PFSK-1 (cell line): ENCODE measurements around the gene TCF7L1.

Source experiments
- FOXP2 ChIP-seq: optimal IDR thresholded peaks from 2 replicates; pipeline ENCODE3; 2011; ENCODE audit warnings: borderline replicate concordance, control low read depth, inconsistent platforms; ENCODE audit not compliant: insufficient read depth; ENCODE audit errors: extremely low read length, extremely low read depth
- POLR2AphosphoS5 ChIP-seq: IDR thresholded peaks from 2 replicates; pipeline ENCODE4 v1.6.1; 2012; ENCODE audit warnings: low read depth, mild to moderate bottlenecking, control low read depth, low read length, moderate library complexity
- SIN3A ChIP-seq: IDR thresholded peaks from 2 replicates; pipeline ENCODE4 v1.6.1; 2012; ENCODE audit warnings: mild to moderate bottlenecking, low read length, moderate library complexity, borderline replicate concordance; ENCODE audit not compliant: insufficient read depth
- TAF1 ChIP-seq: IDR thresholded peaks from 2 replicates; pipeline ENCODE4 v1.6.1; 2012; ENCODE audit warnings: low read length, control low read depth, borderline replicate concordance; ENCODE audit not compliant: insufficient read depth
- TF ChIP-seq, protein P1 (sequence below), 2 experiments: IDR thresholded peaks; 2 replicates each; pipeline versions ENCODE4 v1.6.1 to v1.8.0; 2011 to 2012; ENCODE audit warnings: low read depth in 2 of 2, low read length in 2 of 2, control low read depth in 1 of 2, inconsistent platforms in 1 of 2, mild to moderate bottlenecking in 1 of 2, moderate library complexity in 1 of 2; ENCODE audit not compliant: insufficient read depth in 1 of 2

TCF7L1 gene

DNA sequence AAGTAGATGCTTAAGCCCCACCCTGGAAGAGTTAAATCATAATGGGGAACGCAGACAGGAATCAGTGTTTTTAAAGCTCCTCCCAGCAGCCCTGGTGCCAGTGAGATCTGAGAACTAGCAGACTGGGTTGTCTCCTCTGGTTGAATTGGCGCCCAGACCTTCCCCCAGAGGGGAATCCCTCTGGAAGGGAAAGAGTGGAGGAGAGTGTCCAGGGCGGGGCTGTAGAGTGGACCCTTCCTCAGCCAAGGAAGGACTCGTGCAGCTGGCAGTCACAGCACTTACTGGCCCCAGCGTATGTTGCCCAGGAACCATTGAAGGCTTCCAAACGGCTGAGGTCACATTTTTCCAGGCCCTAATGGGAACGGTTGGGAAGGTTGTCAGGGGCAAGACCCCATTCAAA lies 132.1 kb downstream of the TCF7L1 start:
- TF ChIP-seq, protein P1, sequence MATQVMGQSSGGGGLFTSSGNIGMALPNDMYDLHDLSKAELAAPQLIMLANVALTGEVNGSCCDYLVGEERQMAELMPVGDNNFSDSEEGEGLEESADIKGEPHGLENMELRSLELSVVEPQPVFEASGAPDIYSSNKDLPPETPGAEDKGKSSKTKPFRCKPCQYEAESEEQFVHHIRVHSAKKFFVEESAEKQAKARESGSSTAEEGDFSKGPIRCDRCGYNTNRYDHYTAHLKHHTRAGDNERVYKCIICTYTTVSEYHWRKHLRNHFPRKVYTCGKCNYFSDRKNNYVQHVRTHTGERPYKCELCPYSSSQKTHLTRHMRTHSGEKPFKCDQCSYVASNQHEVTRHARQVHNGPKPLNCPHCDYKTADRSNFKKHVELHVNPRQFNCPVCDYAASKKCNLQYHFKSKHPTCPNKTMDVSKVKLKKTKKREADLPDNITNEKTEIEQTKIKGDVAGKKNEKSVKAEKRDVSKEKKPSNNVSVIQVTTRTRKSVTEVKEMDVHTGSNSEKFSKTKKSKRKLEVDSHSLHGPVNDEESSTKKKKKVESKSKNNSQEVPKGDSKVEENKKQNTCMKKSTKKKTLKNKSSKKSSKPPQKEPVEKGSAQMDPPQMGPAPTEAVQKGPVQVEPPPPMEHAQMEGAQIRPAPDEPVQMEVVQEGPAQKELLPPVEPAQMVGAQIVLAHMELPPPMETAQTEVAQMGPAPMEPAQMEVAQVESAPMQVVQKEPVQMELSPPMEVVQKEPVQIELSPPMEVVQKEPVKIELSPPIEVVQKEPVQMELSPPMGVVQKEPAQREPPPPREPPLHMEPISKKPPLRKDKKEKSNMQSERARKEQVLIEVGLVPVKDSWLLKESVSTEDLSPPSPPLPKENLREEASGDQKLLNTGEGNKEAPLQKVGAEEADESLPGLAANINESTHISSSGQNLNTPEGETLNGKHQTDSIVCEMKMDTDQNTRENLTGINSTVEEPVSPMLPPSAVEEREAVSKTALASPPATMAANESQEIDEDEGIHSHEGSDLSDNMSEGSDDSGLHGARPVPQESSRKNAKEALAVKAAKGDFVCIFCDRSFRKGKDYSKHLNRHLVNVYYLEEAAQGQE (IDR thresholded peaks at IDR 0.05; ENCODE audit: insufficient read depth in 1 of 2, low read depth in 2 of 2, low read length in 2 of 2) = no peak
- TF ChIP-seq TAF1 = no peak
- TF ChIP-seq POLR2AphosphoS5 = no peak
- no peak for TF ChIP-seq FOXP2
- TF ChIP-seq SIN3A = no peak

DNA sequence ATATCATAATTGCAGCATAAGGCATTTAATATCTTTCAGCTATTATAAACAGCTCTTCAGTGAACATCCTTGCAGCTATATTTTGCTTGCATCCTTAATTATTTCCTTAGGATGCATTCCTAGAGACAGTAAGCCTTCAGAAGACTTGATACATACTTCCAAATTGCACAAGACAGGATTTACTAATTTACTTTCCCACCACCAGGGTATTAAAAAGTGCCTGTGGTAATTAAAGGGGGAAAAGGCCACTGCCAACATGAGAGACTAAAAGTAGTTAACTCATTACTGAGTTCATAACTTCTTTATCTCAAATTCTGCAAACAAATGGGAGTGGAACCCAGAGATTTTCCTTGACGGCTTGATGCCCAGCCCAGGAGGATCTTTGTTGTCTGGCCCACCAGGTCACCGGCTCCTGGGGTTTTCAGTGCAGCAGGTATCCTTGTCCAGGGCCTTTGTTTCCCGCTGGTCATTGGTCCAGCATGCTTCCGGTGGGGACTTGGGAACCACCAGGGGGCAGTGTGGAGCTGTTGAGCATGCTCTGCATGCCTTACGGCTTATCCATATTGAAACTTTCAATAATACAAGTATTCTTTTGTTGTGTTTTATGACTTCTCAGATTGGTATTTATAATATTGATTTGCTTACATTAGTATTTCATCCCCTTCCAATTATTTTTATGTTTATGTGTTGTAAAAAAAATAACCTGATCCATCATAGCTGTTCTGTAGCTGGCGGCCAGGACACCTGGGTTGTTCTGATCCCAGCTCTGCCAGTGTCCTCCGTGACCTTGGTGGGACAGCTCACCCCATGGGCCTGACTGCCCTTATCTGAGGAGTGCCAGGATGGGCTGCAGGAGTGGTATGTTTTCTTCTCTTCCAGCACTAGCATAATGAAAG lies 133.2 kb downstream of the TCF7L1 start:
- TF ChIP-seq POLR2AphosphoS5 (no peak), FOXP2 (no peak), TAF1 (no peak), SIN3A (no peak)
- TF ChIP-seq, protein P1 (IDR thresholded peaks at IDR 0.05; ENCODE audit: insufficient read depth in 1 of 2, low read depth in 2 of 2, low read length in 2 of 2) = no peak

DNA sequence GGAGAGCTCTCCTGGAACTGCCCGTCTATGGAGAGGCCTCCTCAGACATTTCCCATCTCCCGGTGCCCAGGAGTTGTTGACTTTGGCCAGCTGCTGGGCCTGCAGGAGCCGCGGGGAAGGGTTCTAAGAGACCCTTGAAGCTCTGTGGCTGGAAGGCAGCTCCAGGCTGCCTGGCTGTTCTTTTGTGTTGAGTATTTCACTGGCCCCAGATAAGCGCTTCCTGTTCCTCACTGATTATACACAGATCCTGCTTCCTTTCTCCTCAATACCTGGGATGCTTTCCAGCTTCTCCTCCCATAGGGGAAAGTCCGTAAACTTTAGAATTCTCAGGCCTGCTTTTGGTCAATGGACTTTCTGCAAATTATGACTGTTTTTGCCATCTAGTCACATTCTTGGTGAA lies 136.8 kb downstream of the TCF7L1 start:
- TF ChIP-seq TAF1 (no peak), POLR2AphosphoS5 (no peak), SIN3A (no peak), FOXP2 (no peak)
- TF ChIP-seq, protein P1 (IDR thresholded peaks at IDR 0.05; ENCODE audit: insufficient read depth in 1 of 2, low read depth in 2 of 2, low read length in 2 of 2) = no peak

DNA sequence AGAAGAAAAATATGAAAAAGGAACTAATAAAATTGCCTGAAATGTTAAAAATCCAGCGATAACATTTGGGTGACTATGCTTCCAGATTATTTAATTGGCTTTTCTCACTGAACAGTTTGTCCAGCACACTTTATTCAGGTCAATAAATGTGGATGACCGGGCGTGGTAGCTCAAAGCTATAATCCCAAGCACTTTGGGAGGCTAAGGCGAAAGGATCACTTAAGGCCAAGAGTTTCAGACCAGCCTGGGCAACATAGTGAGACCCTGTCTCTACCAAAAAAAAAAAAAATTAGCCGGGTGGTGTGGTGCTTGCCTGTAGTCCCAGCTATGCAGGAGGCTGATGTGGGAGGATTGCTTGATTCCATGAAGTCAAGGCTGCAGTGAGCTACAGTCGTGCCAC lies 139.2 kb downstream of the TCF7L1 start:
- TF ChIP-seq SIN3A (no peak), POLR2AphosphoS5 (no peak), TAF1 (no peak), FOXP2 (no peak)
- TF ChIP-seq, protein P1 (IDR thresholded peaks at IDR 0.05; ENCODE audit: insufficient read depth in 1 of 2, low read depth in 2 of 2, low read length in 2 of 2) = no peak
